ENCODE data around the gene MFAP4.
A peak's percentile ranks its signal among the peaks of the same experiment; 100 is the strongest.
"Not testable (repeated sequence)": the region's sequence is repeated elsewhere in the genome, so short reads cannot be mapped to it uniquely, and the experiment has no call there.

Gene MFAP4

DNA sequence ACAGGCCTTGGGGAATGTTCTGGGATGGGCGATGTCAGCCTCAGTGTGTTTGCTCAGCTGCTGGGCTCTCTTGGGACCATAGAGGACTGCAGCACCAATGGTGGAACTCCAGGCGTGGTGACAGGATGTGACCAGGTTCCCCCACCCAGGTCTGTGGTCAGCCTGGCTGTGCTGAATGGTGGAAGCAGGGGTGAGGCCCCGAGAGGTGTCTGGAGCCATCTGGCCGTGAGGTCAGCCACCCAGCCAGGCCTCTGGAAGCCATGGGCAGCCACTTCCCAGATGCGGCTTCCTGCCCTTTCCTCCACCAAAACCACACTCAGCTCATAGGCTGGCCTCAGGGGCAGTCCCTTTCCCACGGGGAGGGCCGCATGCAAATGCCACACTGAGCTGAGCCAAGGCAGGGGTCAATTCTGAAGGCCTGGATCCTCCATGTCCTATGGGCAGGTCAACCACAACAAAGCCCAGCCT lies 16.5 kb downstream of the MFAP4 start:
- no peak for DNase-seq (ENCODE audit: low spot score)

DNA sequence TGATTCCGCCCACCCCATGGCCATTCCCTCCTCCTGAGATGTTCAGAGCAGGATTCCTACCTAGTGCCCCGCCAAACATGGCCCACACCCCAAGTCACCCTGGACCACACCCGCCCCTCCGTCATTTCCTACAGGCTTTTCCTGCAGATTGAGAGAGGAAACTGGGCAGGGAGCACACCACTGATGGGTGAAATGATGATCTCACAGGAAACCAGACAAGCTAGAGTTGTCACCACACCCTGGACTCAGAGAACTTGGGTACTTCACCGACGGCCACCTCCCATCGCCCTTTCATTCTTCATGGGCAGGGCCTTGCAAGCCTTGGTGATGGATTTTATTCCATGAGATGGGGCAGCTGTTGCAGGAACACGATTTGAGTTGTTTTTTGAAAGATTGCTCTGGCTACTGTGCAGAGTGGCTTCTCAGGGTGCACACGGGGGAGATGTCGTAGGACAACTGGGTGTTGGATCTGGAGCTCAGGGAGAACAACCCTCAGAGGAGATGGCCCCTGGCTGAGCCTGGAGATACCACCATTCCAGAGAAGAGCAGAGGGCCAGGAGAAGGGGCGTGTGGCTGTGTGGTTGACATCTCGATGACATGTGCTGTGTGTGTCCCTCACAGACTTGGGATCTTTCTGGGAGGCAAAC lies 17.0 kb downstream of the MFAP4 start:
- no peak for DNase-seq (ENCODE audit: low spot score)

GRCh38 chr17:19369107-19369778 lies 17.7 kb downstream of the MFAP4 start:
- DNase-seq (ENCODE audit: low spot score) = no peak

GRCh38 chr17:19368229-19368628 lies 18.8 kb downstream of the MFAP4 start:
- DNase-seq (ENCODE audit: low spot score) = no peak

DNA sequence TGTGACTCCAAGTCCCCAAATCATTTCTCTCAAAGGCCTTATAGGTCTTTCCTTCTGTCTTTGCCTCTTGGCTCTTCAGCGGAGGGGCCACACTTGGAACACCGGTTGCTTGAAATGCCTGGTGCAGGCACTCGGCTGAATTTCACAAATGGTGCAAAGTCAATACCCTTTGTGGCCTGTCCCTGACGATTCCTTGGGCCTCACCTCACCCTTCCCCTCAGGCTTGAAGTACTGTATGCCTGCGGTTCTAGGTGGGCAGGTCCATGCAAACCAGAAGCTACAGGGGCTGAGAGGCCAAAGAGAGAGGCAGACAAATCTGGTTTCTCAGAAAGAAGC lies 20.4 kb downstream of the MFAP4 start:
- no peak for DNase-seq (ENCODE audit: low spot score)

GRCh38 chr17:19365833-19366636 lies 21.0 kb downstream of the MFAP4 start:
- DNase-seq (ENCODE audit: low spot score) = no peak

DNA sequence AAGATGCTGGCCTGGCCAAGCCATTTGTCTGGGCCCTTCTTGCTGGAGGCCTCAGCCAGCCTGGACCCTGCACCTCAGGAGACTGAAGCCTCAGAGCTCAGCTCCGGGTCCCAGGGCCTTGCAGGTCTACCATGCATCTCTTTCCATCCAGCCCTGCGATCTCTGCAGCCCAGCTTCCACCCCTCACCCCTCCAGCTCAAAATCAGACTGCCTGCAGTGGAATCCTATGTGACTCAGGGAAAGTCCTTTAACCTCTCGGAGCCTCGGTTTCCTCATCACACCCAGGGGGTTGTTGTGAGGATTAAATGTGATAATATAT lies 21.5 kb downstream of the MFAP4 start:
- DNase-seq (ENCODE audit: low spot score) = no peak

- DNase-seq (ENCODE audit: low spot score) = no peak
Observed at GRCh38 chr17:19364699-19365498, 22.1 kb downstream of the MFAP4 start.

GRCh38 chr17:19363460-19364035 lies 23.4 kb downstream of the MFAP4 start:
- no peak for DNase-seq (ENCODE audit: low spot score)

- no peak for DNase-seq (ENCODE audit: low spot score)
Observed at GRCh38 chr17:19363114-19363438, 23.9 kb downstream of the MFAP4 start.

DNA sequence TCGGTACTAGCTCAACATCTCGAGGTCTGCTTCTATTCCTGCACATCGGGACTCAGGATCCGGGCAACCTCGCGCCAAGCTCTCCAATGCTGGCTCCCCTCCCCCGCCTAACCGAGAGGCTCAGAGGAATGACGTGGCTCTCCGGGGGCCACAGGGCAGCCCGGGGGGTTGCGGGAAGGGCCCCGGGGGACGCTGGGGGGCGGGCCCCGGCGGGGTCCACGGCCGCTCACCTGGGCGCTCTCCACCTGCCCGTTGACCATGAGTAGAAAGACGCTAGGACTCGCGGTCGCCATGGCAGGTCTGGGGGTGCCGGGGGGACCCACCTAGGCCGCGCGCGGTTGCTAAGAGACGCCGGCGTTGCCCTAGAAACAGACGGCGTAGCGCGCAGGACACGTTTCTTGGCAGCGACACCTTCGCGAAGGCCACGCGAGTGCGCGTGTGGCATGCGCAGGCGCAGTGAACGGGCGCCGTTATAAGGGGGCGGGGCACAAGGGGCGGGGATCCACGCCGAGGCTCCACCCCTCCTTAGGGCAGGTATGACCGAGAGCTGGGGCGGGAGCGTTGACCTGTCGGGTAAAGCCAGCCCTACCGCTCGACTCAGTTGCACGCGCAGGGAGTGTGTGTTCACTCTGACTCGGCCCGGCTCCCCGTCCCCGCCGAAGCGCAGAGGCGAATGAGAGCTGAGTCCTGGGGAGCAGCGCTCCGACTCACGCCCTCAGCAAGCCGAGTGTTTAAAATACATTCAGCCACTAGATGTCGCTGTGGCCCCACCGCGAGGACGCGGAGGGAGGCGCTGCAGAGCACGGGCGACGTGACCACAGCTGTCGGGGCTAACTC lies 24.5 kb downstream of the MFAP4 start, which contains the start of gene B9D1:
Gene B9D1 (minus strand): TSS at position 447 of the 837 bp plus-strand sequence. CDS start 154 bp downstream, at position 293.
- DNase-seq (ENCODE audit: low spot score) = peak; percentile 97

GRCh38 chr17:19361944-19362276 lies 25.1 kb downstream of the MFAP4 start:
- no peak for DNase-seq (ENCODE audit: low spot score)

GRCh38 chr17:19361326-19361725 lies 25.7 kb downstream of the MFAP4 start:
- DNase-seq (ENCODE audit: low spot score) = no peak

- no peak for DNase-seq (ENCODE audit: low spot score)
Observed at GRCh38 chr17:19360772-19361171, 26.2 kb downstream of the MFAP4 start.

DNA sequence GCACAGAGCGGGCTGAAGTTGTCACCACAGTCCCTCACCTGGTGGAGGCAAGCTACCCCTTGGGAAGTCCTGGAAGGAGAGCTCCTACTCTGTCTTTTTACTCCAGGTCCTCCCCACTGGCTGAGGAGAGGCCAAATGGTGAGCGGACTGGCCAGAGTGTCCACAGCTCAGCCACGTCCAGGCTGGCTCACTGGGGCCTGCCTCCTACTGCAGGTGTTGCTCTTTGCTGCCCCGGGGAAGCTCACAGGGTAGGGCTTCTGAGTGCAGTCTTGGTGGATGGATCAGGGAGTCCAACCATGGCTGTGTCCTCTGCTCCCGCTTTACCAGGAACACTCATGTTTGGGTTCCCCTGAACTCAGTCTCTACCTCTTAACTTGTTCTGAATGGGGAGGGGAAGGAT lies 27.1 kb downstream of the MFAP4 start:
- no peak for DNase-seq (ENCODE audit: low spot score)

- DNase-seq (ENCODE audit: low spot score) = no peak
Observed at GRCh38 chr17:19359151-19359550, 27.8 kb downstream of the MFAP4 start.

GRCh38 chr17:19357761-19358160 lies 29.2 kb downstream of the MFAP4 start:
- DNase-seq (ENCODE audit: low spot score) = no peak

- no peak for DNase-seq (ENCODE audit: low spot score)
Observed at GRCh38 chr17:19357351-19357750, 29.6 kb downstream of the MFAP4 start.

DNA sequence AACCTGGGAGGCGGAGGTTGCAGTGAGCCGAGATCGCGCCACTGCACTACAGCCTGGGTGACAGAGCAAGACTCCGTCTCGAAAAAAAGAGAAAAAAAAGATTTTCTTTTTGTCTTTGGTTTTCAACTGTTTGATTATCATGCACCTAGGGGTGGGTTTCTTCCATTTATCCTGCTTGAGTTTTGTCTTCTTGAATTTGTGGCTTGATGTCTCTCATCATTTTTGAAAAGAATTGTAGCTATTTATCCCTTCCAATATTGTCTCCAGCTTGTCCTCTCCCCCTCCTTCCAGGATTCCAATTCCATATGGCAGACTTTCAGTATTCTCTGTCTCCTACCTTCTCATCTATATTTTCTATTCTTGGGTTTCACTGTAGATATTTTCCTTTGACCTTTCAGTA lies 32.2 kb downstream of the MFAP4 start:
- no peak for DNase-seq (ENCODE audit: low spot score)

DNA sequence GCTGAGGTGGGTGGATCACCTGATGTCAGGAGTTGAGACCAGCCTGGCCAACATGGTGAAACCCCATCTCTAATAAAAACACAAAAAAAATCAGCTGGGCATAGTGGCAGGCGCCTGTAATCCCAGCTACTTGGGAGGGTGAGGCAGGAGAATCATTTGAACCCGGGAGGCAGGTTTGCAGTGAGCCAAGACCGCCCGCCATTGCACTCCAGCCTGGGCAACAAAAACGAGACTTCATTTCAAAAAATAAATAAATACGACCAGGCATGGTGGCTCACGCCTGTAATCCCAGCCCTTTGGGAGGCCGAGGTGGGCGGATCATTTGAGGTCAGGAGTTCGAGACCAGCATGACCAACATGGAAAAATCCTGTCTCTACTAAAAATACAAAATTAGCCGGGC lies 33.6 kb downstream of the MFAP4 start:
- DNase-seq (ENCODE audit: low spot score) = not testable (repeated sequence)

GRCh38 chr17:19348806-19349205 lies 38.2 kb downstream of the MFAP4 start:
- DNase-seq (ENCODE audit: low spot score) = no peak

Measured in hematopoietic multipotent progenitor cell treated with erythropoietin and hydrocortisone succinate and interleukin-3 and kit ligand, for 17 days (in vitro differentiated cells).